ENCODE measurements around the gene PLA1A. TPM values are rescaled to one million over a fixed set of nuclear protein-coding genes. Genes with fewer than 3 reads are reported as not detected.
A peak's percentile ranks its signal among the peaks of the same experiment; 100 is the strongest.

Gene PLA1A
- total RNA-seq, 1 experiment from 2014 or later, result 42.0 TPM

GRCh38 chr3:119596398-119596797, 1.3 kb upstream of the PLA1A start:
- no peak for DNase-seq (ENCODE audit: low read depth, low spot score)
- in situ Hi-C loops (cut with HindIII; ENCODE audit: low pct_unique_long_range_greater_than_20kb, low sequenced_read_pairs), result no loop called here

GRCh38 chr3:119598410-119599098, 869 bp downstream of the PLA1A start:
- in situ Hi-C loops (cut with HindIII; ENCODE audit: low pct_unique_long_range_greater_than_20kb, low sequenced_read_pairs), result no loop called here

DNA sequence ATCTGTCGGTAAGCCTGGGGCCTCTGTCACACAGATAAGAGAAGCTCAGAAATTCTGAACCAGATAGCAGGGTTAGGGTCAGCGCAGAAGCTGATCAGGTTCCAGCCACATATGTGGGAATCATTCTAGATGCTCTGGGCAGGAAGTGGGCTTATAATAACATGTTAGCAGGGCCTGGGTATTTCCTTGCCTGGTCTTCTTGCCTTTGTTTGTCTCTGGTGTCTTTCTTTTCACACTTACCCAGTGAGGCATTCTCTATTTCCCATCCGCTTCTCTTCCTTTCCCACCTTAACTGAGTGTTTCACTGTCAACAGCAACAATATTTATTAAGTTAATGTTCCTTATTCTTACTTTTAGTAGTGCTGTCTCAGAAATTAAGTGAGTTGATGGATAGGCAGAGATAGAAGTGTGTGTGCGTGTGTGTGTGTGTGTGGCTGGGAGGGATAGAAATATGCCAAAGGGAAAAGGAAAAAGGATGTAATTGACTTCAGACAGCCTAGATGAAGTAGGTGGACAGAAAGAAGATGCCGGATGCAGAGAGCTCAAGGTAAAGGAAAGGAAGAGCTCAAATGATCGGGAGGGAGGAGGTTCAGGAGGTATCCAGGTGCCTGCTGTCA, 2.0 kb downstream of the PLA1A start:
- no peak for DNase-seq (ENCODE audit: low read depth, low spot score)
- in situ Hi-C loops (cut with HindIII; ENCODE audit: low pct_unique_long_range_greater_than_20kb, low sequenced_read_pairs), result no loop called here

More at GRCh38 chr3:119598410-119599098, 869 bp downstream of the PLA1A start:
- no peak for DNase-seq (ENCODE audit: low read depth, low spot score)

- peak; percentile 54 for DNase-seq (ENCODE audit: low read depth, low spot score)
- in situ Hi-C loops (cut with HindIII; ENCODE audit: low pct_unique_long_range_greater_than_20kb, low sequenced_read_pairs), result no loop called here
These were observed 3.0 kb downstream of the PLA1A start for GRCh38 chr3:119600732-119601131.

DNA sequence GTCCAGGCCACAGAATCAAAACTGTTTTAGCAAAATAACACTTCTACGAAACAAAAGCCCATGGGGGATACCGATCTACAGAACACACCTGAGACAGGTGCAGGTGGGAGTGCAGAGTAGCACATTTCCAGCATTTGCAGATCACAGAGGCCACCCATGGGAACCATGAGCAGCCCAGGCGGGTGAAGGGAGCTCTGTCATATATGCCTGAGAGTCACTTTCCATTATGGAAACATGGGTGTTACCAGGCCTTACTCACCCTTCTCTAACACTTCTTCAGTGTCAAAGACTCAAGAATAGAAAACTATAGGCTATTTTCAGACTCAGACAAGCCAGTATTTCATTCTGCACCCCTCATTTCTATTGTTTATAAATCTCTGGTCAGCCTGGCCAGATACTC, 3.5 kb downstream of the PLA1A start:
- no peak for DNase-seq (ENCODE audit: low read depth, low spot score)
- in situ Hi-C loops (cut with HindIII; ENCODE audit: low pct_unique_long_range_greater_than_20kb, low sequenced_read_pairs), result no loop called here

DNA sequence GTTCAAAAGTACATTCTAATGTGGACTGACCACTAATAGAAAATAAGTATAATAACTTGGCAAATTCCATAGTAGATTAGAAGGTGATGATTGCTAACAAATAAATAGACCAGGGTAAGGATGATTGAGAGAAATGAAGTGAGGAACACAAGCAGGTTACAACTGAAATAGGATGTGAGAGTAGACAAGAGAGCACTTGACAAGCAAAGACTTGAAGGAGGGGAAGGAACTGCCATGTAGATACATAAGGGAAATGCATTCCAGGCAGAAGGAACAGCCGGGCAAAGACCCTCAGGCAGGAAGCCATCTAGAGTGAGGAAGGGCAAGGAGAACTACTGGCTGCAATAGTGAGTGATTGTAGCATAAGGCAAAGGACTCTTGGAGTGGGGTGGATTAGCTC, 5.0 kb downstream of the PLA1A start:
- in situ Hi-C loops (cut with HindIII; ENCODE audit: low pct_unique_long_range_greater_than_20kb, low sequenced_read_pairs), result no loop called here
- no peak for DNase-seq (ENCODE audit: low read depth, low spot score)

- in situ Hi-C loops (cut with HindIII; ENCODE audit: low pct_unique_long_range_greater_than_20kb, low sequenced_read_pairs), result no loop called here
- DNase-seq (ENCODE audit: low read depth, low spot score), result no peak
These were observed 7.2 kb downstream of the PLA1A start for GRCh38 chr3:119604878-119605277.

DNA sequence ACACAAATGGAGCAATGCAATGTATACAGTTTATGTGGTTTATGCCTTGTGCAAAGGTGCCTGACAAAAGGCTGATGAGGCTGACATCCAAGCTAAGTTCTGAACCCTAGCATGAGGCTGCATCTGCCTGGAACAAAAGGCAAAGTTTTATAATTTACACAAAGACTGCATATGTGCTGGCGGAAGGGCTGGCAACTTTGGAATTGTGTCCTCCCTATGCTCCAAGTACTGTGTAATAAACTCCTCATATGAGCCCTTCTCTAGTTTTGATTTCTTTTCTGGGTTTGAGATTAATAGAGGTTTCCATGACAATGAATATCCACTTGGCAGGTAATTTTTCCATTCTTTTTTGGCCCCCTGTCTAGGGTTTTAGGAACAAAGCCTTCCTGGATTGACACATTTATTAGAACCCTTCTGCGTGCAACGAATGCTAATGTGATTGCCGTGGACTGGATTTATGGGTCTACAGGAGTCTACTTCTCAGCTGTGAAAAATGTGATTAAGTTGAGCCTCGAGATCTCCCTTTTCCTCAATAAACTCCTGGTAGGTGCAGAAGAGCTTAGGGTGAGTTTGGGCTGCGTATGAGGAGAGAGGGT, 10.8 kb downstream of the PLA1A start:
- in situ Hi-C loops (cut with HindIII; ENCODE audit: low pct_unique_long_range_greater_than_20kb, low sequenced_read_pairs), result no loop called here
- no peak for DNase-seq (ENCODE audit: low read depth, low spot score)

DNA sequence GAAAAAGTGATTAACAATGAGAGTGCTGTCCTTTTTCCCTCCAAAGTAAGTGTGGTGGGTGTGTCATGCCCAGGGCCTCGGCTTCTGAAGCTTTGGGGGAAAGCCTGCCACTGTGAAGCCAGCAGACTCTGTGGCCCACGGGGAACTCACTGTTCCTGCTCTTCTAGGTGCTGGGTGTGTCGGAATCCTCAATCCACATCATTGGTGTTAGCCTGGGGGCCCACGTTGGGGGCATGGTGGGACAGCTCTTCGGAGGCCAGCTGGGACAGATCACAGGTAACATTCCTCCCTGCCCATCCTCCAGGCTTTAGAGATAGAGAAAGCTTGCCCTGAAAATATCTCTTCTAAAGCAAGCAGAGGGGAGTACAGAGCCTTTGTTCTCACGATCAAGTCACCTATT, 11.6 kb downstream of the PLA1A start:
- in situ Hi-C loops (cut with HindIII; ENCODE audit: low pct_unique_long_range_greater_than_20kb, low sequenced_read_pairs), result no loop called here
- no peak for DNase-seq (ENCODE audit: low read depth, low spot score)

GRCh38 chr3:119611664-119612063, 14.0 kb downstream of the PLA1A start:
- in situ Hi-C loops (cut with HindIII; ENCODE audit: low pct_unique_long_range_greater_than_20kb, low sequenced_read_pairs), result no loop called here
- DNase-seq (ENCODE audit: low read depth, low spot score), result no peak

GRCh38 chr3:119613201-119613600, 15.5 kb downstream of the PLA1A start:
- DNase-seq (ENCODE audit: low read depth, low spot score), result no peak
- in situ Hi-C loops (cut with HindIII; ENCODE audit: low pct_unique_long_range_greater_than_20kb, low sequenced_read_pairs), result no loop called here

DNA sequence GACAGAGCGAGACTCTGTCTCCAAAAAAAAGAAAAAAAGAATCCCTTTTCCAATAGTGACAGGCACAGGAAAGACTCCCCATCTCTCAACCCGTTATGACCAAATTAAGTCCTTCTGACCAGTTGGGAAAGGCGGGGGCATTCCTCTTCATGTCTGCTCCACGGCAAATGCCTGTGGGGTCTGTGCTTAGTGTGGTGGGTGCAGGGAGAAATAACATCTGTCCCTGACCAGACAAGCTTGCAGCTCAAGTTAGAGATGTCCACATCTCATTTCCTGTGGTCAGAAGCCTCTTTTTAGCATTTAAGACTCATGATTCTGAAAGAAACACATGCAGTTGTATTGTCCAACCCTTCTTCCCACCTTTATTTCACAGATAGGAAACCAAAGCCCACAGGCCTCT, 16.2 kb downstream of the PLA1A start:
- no peak for DNase-seq (ENCODE audit: low read depth, low spot score)
- in situ Hi-C loops (cut with HindIII; ENCODE audit: low pct_unique_long_range_greater_than_20kb, low sequenced_read_pairs), result no loop called here

DNA sequence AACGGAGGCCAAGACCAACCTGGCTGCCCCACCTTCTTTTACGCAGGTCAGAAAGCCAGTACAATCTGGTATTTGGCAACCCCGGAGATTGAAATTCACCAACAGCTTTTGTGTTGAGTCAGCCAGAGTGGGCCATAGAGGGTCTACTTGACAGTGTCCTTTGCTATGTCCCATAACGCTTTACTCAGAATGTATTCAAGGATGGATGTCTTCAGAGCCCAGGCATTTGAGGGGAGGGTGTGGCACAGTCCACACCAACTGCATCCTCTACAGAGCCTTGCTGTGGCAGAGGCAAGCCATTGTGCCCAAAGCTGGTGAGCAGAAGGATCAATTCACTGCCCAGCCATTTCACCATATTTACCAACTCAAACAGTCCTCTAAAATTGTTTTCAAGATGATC, 18.4 kb downstream of the PLA1A start:
- in situ Hi-C loops (cut with HindIII; ENCODE audit: low pct_unique_long_range_greater_than_20kb, low sequenced_read_pairs), result no loop called here
- DNase-seq (ENCODE audit: low read depth, low spot score), result no peak

GRCh38 chr3:119619094-119619493, 21.4 kb downstream of the PLA1A start:
- in situ Hi-C loops (cut with HindIII; ENCODE audit: low pct_unique_long_range_greater_than_20kb, low sequenced_read_pairs), result no loop called here
- DNase-seq (ENCODE audit: low read depth, low spot score), result no peak

DNA sequence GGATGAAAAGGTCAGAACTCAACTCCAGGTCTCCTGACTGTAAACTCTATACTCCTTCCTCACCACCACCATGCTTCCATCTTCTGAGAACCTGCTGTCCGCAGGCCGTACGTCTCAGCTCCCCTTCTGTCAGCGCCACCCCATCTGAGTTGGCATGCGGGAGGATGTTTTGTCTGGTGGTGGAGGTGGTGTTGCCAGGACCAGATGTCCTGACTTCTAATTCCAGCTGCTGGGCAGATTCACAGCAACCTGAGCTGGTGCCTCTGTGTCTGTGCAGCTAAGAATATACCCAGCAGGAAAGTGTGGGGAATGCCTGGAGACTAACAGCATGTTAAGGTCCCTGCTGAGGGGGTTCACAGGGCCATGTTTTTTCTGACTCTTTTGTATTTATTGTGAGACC, 23.2 kb downstream of the PLA1A start:
- DNase-seq (ENCODE audit: low read depth, low spot score), result no peak
- in situ Hi-C loops (cut with HindIII; ENCODE audit: low pct_unique_long_range_greater_than_20kb, low sequenced_read_pairs), result no loop called here

DNA sequence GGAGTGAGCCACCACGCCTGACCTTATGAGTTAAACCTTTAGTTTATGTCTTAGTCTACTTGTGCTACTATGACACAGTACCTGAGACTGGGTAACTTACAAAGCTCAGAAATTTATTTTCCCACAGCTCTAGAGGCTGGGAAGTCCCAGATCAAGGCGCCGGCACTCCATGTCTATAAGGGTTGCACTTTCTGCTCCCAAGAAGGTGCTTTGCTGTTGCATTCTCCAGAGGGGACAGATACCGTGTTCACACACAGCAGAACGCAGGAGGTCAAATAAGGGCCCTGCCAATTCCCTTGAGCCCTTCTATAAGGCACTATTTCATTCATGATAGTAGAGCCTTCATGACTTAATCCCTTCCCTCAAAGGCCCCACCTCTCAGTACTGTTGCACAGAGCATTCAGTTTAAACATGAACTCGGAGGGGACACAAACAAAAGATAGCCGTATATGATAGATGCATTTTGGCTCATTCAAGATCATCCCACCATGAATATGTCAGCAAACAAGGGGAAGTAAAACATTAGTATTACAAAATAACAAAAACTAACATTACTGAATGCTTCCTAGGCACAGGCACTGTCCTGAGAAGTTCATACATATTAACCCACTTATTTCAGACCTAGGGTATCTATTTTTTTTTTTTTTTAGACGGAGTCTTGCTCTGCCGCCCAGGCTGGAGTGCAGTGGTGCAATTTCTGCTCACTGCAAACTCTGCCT, 26.5 kb downstream of the PLA1A start:
- in situ Hi-C loops (cut with HindIII; ENCODE audit: low pct_unique_long_range_greater_than_20kb, low sequenced_read_pairs), result no loop called here
- DNase-seq (ENCODE audit: low read depth, low spot score), result no peak

DNA sequence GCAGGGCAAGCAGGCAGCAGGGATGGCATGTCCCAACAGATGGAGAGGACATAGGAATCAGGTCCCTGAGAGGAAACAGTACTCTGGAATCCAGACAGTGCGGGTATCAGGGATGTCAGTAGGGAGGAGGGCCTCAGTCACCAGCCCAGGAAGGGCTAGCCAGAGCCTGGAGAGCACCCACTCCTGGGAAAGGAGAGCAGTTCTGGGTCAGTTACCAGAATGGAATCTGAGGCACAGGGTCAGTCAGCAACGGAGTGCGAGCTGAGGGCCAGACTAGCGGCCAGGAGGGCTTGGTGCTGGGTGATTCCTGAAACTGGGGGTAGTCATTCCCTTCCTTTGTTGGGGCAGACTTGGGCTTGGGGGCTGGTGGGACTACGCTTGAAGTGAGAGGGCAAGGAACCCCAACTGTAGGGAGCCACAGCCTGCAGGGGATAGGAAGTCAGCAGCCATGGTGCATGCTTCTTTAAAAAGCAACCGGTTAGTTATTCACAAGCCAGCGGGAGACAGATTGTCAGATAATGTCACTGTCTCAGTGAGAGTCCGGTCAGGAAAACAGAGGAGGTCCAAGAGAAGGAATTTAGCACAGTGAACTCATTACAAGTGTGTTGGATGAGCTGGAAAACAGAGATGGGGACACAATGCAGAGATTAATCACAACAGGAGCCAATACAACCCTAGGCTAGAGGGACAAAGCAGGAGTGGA, 27.9 kb downstream of the PLA1A start:
- DNase-seq (ENCODE audit: low read depth, low spot score), result no peak
- in situ Hi-C loops (cut with HindIII; ENCODE audit: low pct_unique_long_range_greater_than_20kb, low sequenced_read_pairs), result no loop called here

GRCh38 chr3:119626196-119626595, 28.5 kb downstream of the PLA1A start:
- DNase-seq (ENCODE audit: low read depth, low spot score), result no peak
- in situ Hi-C loops (cut with HindIII; ENCODE audit: low pct_unique_long_range_greater_than_20kb, low sequenced_read_pairs), result no loop called here
